Activated CD4-positive, alpha-beta T cell treated with anti-CD3 and anti-CD28 coated beads for 36 hours (primary cell): ENCODE data around the gene SGSM1. TPM values are rescaled to one million over a fixed set of nuclear protein-coding genes. Genes with fewer than 3 reads are reported as not detected.

Experiments used
- ATAC-seq: fragments of 200-7000 bp; cut with Tn5 transposase; one replicate; pipeline ENCODE4 v1.10.0; 2021; ENCODE audit warnings: mild to moderate bottlenecking, moderate library complexity
- CTCF ChIA-PET: fragments of 350-600 bp; sonication (Branson Sonifier 250); formaldehyde crosslinking; loops from one replicate; lab custom pipeline; 2021; ENCODE audit warnings: antibody characterized with exemption; lab: Charles Lee
- POLR2A ChIA-PET: fragments of 350-600 bp; sonication (Branson Sonifier 250); formaldehyde crosslinking; loops from one replicate; lab custom pipeline; 2021; ENCODE audit warnings: antibody characterized with exemption, inconsistent platforms; lab: Charles Lee
- DNase-seq: peaks from one replicate; pipeline ENCODE4 v3.0.0-alpha.2; 2020
- H3K27ac Mint-ChIP-seq: one replicate; pipeline ENCODE4 v1.8.0; 2021; ENCODE audit warnings: mixed read lengths
- H3K27me3 Mint-ChIP-seq: one replicate; pipeline ENCODE4 v1.8.0; 2021; ENCODE audit warnings: mixed read lengths
- H3K36me3 Mint-ChIP-seq: one replicate; pipeline ENCODE4 v1.8.0; 2021; ENCODE audit warnings: low read depth, mixed read lengths
- H3K4me1 Mint-ChIP-seq: one replicate; pipeline ENCODE4 v1.8.0; 2021; ENCODE audit warnings: mixed read lengths
- H3K4me3 Mint-ChIP-seq: one replicate; pipeline ENCODE4 v1.8.0; 2021; ENCODE audit warnings: mild to moderate bottlenecking, moderate library complexity, mixed read lengths
- H3K9me3 Mint-ChIP-seq: one replicate; pipeline ENCODE4 v1.8.0; 2021; ENCODE audit warnings: low read depth, mixed read lengths
- intact Hi-C, 2 experiments: fragments of 100-400 bp; cut with DNase I in 1 of 2; cut with micrococcal nuclease in 1 of 2; formaldehyde crosslinking; loops; one replicate each; pipeline versions ENCODE4 v1.14.2 to v1.15.1; 2022 to 2024; cut with DNase I, micrococcal nuclease
- total RNA-seq, 2 experiments: library from RNA; stranded (reverse); gene quantifications; one replicate each; pipeline ENCODE4 v1.2.3, GENCODE V29; 2021

SGSM1 gene
- under 1 TPM; 0.11 to 0.35 TPM for total RNA-seq

DNA sequence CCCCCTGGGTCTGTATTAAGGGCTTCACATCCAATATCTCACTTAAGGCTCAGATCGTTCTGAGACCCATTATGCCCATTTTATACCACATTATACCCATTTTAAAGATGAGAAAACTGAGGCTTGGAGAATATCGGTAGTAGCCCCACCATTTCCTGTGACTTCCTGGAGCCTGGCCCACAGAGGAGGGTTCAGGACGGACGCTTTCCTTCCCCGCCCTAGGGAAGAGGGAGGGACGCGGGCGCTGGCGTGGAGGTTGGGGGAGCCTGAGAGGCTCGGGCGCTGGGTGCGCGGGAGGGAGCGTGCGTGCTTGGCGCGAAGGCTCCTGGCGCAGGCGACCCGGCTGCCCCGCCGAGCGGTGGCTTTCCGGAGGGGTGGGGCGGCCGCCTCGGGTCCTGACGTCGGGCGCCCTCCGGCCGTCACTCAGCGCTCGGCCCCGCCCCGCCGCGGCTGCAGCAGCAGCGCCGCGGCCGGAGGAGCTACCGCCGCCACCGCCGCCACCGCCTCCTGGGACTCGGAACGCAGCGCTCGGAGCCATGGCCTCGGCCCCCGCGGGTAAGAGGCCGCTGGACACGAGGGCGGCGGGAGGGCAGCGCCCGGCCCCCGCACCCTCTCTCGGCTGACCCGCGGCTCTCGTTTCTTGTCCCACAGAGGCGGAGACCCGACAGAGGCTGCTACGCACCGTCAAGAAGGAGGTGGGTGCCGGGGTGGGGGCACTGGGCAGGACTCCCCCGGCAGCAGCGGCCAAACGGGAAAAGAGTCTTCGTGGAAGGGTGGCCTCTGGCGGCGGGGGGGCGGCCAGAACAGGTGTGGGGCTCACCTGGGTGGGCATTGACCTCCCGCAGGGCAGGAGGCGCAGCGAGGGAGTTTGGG is at the start of gene SGSM1:
Gene SGSM1, plus strand, starts transcription at position 422 of the 873 bp plus-strand sequence. Its CDS starts 115 bp downstream, at position 537.
- no peaks in the 10 kb centered on the region for H3K9me3 Mint-ChIP-seq
- H3K4me1 Mint-ChIP-seq, result peaks cover 26% of the 10 kb centered on the region
- CTCF ChIA-PET, result interaction anchor here (0.7 to 1.4 kb wide), 2 partner anchors 14 to 527 kb away, joined by 3 to 4 read pairs; no protein-coding TSS in a partner anchor
- H3K27ac Mint-ChIP-seq, result peak within 1 kb of the TSS; percentile 27
- DNase-seq (peak; percentile 89), ATAC-seq (peak; percentile 88)
- intact Hi-C loops, result loop anchor here in 1 of 2 experiments (1.0 to 10.0 kb wide), 3 partner anchors 251 to 381 kb away; partner anchors contain the start of genes ADORA2A, GUCD1 and SNRPD3
- no peaks in the 10 kb centered on the region for H3K36me3 Mint-ChIP-seq
- H3K27me3 Mint-ChIP-seq, result peaks cover 2% of the 10 kb centered on the region
- peak within 1 kb of the TSS; percentile 52 for H3K4me3 Mint-ChIP-seq
- POLR2A ChIA-PET, result interaction anchor here (0.7 kb wide), 1 partner anchor 12 kb away, joined by 3 read pairs; no protein-coding TSS in a partner anchor

- Mint-ChIP-seq H3K36me3 (no peaks in the 10 kb centered on the region), H3K4me1 (no peaks in the 10 kb centered on the region), H3K4me3 (no peak overlapping the region), H3K27ac (no peak overlapping the region), H3K27me3 (no peaks in the 10 kb centered on the region), H3K9me3 (no peaks in the 10 kb centered on the region)
- POLR2A ChIA-PET, result no interaction called here
- DNase-seq, result peak; percentile 76
- CTCF ChIA-PET, result interaction anchor here (0.9 to 3.7 kb wide), 10 partner anchors 11 to 91 kb away, joined by 3 to 28 read pairs (median 4); no protein-coding TSS in a partner anchor
- intact Hi-C loops, result loop anchor here in 1 of 2 experiments (2.0 to 5.0 kb wide), 3 partner anchors 111 to 335 kb away; no protein-coding TSS in a partner anchor
- ATAC-seq, result no peak
Observed at GRCh38 chr22:24758164-24758799, 47.7 kb upstream of the SGSM1 start.

DNA sequence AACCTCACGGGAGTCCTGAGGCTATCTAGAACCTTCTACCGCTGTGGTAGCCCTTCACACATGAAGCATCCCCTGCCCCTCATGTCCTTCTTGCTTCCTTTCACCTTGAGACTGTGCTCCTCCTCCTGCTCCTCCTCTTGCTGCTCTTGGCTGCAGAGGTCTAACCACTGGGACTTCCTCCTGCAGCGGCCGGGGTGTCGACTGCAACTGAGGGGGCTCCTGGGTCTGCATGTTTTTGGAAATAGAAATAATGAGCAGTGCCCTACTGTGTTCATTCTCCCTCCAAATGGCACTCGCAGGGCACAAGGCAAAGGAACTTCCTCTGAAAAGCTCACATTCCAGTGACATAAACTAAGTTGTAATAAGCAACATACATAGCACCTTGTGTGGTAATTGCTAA is 46.2 kb upstream of the SGSM1 start:
- CTCF ChIA-PET, result interaction anchor here (1.0 to 3.7 kb wide), 8 partner anchors 10 to 90 kb away, joined by 3 to 28 read pairs (median 4); no protein-coding TSS in a partner anchor
- intact Hi-C loops, result loop anchor here in 1 of 2 experiments (2.0 to 5.0 kb wide), 3 partner anchors 112 to 337 kb away; no protein-coding TSS in a partner anchor
- POLR2A ChIA-PET, result no interaction called here
- no peaks in the 10 kb centered on the region for H3K36me3 Mint-ChIP-seq
- ATAC-seq (no peak), DNase-seq (no peak)
- no peak overlapping the region for H3K27ac Mint-ChIP-seq
- no peaks in the 10 kb centered on the region for H3K9me3 Mint-ChIP-seq
- no peak overlapping the region for H3K4me3 Mint-ChIP-seq
- H3K4me1 Mint-ChIP-seq, result no peaks in the 10 kb centered on the region
- peaks cover 2% of the 10 kb centered on the region for H3K27me3 Mint-ChIP-seq

- H3K4me1 Mint-ChIP-seq, result no peaks in the 10 kb centered on the region
- DNase-seq (no peak), ATAC-seq (no peak)
- ChIA-PET CTCF (no interaction called here), POLR2A (no interaction called here)
- no peaks in the 10 kb centered on the region for H3K36me3 Mint-ChIP-seq
- intact Hi-C loops, result no loop called here
- peaks cover 2% of the 10 kb centered on the region for H3K27me3 Mint-ChIP-seq
- no peak overlapping the region for H3K4me3 Mint-ChIP-seq
- no peak overlapping the region for H3K27ac Mint-ChIP-seq
- no peaks in the 10 kb centered on the region for H3K9me3 Mint-ChIP-seq
Observed at GRCh38 chr22:24760708-24761306, 45.2 kb upstream of the SGSM1 start.

GRCh38 chr22:24761888-24762675 is 43.9 kb upstream of the SGSM1 start:
- no peak overlapping the region for H3K27ac Mint-ChIP-seq
- no peaks in the 10 kb centered on the region for H3K4me1 Mint-ChIP-seq
- CTCF ChIA-PET, result interaction anchor here (0.6 kb wide), 1 partner anchor 11 kb away, joined by 3 read pairs; no protein-coding TSS in a partner anchor
- intact Hi-C loops, result no loop called here
- H3K9me3 Mint-ChIP-seq, result no peaks in the 10 kb centered on the region
- H3K4me3 Mint-ChIP-seq, result no peak overlapping the region
- DNase-seq, result no peak
- no peak for ATAC-seq
- no peaks in the 10 kb centered on the region for H3K36me3 Mint-ChIP-seq
- H3K27me3 Mint-ChIP-seq, result peaks cover 2% of the 10 kb centered on the region
- POLR2A ChIA-PET, result interaction anchor here (0.6 kb wide), 1 partner anchor 178 kb away, joined by 3 read pairs; no protein-coding TSS in a partner anchor

GRCh38 chr22:24763872-24764485 is 42.0 kb upstream of the SGSM1 start:
- Mint-ChIP-seq H3K4me1 (no peaks in the 10 kb centered on the region), H3K9me3 (no peaks in the 10 kb centered on the region), H3K4me3 (no peak overlapping the region), H3K27me3 (peaks cover 2% of the 10 kb centered on the region), H3K36me3 (no peaks in the 10 kb centered on the region), H3K27ac (no peak overlapping the region)
- no peak for DNase-seq
- ChIA-PET POLR2A (no interaction called here), CTCF (no interaction called here)
- intact Hi-C loops, result no loop called here
- ATAC-seq, result no peak

GRCh38 chr22:24765166-24765565 is 40.8 kb upstream of the SGSM1 start:
- Mint-ChIP-seq H3K36me3 (no peaks in the 10 kb centered on the region), H3K9me3 (no peaks in the 10 kb centered on the region), H3K27me3 (peaks cover 2% of the 10 kb centered on the region), H3K4me3 (no peak overlapping the region), H3K27ac (no peak overlapping the region), H3K4me1 (no peaks in the 10 kb centered on the region)
- intact Hi-C loops, result no loop called here
- no peak for ATAC-seq
- CTCF ChIA-PET, result interaction anchor here (1.5 kb wide), 1 partner anchor 10 kb away, joined by 3 read pairs; no protein-coding TSS in a partner anchor
- POLR2A ChIA-PET, result no interaction called here
- no peak for DNase-seq

GRCh38 chr22:24768537-24769374 is 37.3 kb upstream of the SGSM1 start:
- no peak overlapping the region for H3K4me3 Mint-ChIP-seq
- no peaks in the 10 kb centered on the region for H3K9me3 Mint-ChIP-seq
- DNase-seq, result peak; percentile 72
- POLR2A ChIA-PET, result no interaction called here
- no peaks in the 10 kb centered on the region for H3K4me1 Mint-ChIP-seq
- no peaks in the 10 kb centered on the region for H3K36me3 Mint-ChIP-seq
- peak; percentile 75 for ATAC-seq
- CTCF ChIA-PET, result interaction anchor here (0.5 to 5.3 kb wide), 13 partner anchors 10 to 855 kb away, joined by 3 to 78 read pairs (median 4); no protein-coding TSS in a partner anchor
- intact Hi-C loops, result loop anchor here (1.0 to 2.0 kb wide), 2 partner anchors 82 to 280 kb away; no protein-coding TSS in a partner anchor
- H3K27ac Mint-ChIP-seq, result no peak overlapping the region
- H3K27me3 Mint-ChIP-seq, result peaks cover 2% of the 10 kb centered on the region

- Mint-ChIP-seq H3K9me3 (no peaks in the 10 kb centered on the region), H3K4me3 (no peak overlapping the region), H3K36me3 (no peaks in the 10 kb centered on the region), H3K4me1 (no peaks in the 10 kb centered on the region), H3K27ac (no peak overlapping the region), H3K27me3 (peaks cover 3% of the 10 kb centered on the region)
- CTCF ChIA-PET, result interaction anchor here (0.8 to 1.6 kb wide), 5 partner anchors 11 to 78 kb away, joined by 3 to 7 read pairs (median 3); no protein-coding TSS in a partner anchor
- ATAC-seq (no peak), DNase-seq (no peak)
- POLR2A ChIA-PET, result no interaction called here
- intact Hi-C loops, result no loop called here
Observed at GRCh38 chr22:24772493-24773220, 33.4 kb upstream of the SGSM1 start.
